Large intestine (tissue), 12 donors: ENCODE measurements around the gene APBB1IP. TPM values are rescaled to one million over a fixed set of nuclear protein-coding genes. Genes with fewer than 3 reads are reported as not detected.
A peak's percentile ranks its signal among the peaks of the same experiment; 100 is the strongest.
"Not testable (repeated sequence)": the region's sequence is repeated elsewhere in the genome, so short reads cannot be mapped to it uniquely, and the experiment has no call there.

Source experiments
- DNase-seq, 2 donors: peaks; one replicate each; pipeline versions ENCODE4 v3.0.0 to v3.0.0-alpha.2; 2013
- H3K27ac ChIP-seq: one replicate; pipeline ENCODE4 v1.5.1; 2013; ENCODE audit warnings: low read length
- H3K27me3 ChIP-seq: 2 replicates; pipeline ENCODE4 v1.6.1; 2013; ENCODE audit warnings: low read length; ENCODE audit not compliant: control insufficient read depth, insufficient read depth
- H3K36me3 ChIP-seq: 2 replicates; pipeline ENCODE4 v1.6.1; 2013; ENCODE audit warnings: low read length; ENCODE audit not compliant: control insufficient read depth, insufficient read depth
- H3K4me1 ChIP-seq: one replicate; pipeline ENCODE4 v1.6.1; 2013; ENCODE audit warnings: low read length; ENCODE audit not compliant: control insufficient read depth, insufficient read depth
- H3K4me3 ChIP-seq: one replicate; pipeline ENCODE4 v1.5.1; 2013; ENCODE audit warnings: low read length
- H3K9me3 ChIP-seq: one replicate; pipeline ENCODE4 v1.6.1; 2013; ENCODE audit warnings: mild to moderate bottlenecking, low read depth, low read length, moderate library complexity; ENCODE audit not compliant: control insufficient read depth
- WGBS: methylation state at CpG from one replicate; pipeline ENCODE4 v1.1.5; 2013; ENCODE audit warnings: low lambda C conversion rate; ENCODE audit not compliant: insufficient coverage; 5-methylcytosine and 5-hydroxymethylcytosine counted together
- long read RNA-seq, 11 donors: transcript quantifications; one replicate each; lab custom pipeline, GENCODE V29; 2026
- polyA plus RNA-seq: library from polyadenylated mRNA; unstranded; fragments of 120-200 nt; gene quantifications from one replicate; pipeline ENCODE4 v1.2.1, GENCODE V29; 2013

Gene APBB1IP
- 3.3 TPM for polyA plus RNA-seq
- long read RNA-seq, donor 1: 0 reads
- long read RNA-seq, donor 2: 0 reads
- long read RNA-seq, donor 3: 0 reads
- long read RNA-seq, donor 4: 0 reads
- long read RNA-seq, donor 5: 0 reads
- long read RNA-seq, donor 6: 0 reads
- long read RNA-seq, donor 7: 0 reads
- long read RNA-seq, donor 8: 0 reads
- long read RNA-seq, donor 9: 0 reads
- long read RNA-seq, donor 10: 0 reads
- long read RNA-seq, donor 11: 0 reads

DNA sequence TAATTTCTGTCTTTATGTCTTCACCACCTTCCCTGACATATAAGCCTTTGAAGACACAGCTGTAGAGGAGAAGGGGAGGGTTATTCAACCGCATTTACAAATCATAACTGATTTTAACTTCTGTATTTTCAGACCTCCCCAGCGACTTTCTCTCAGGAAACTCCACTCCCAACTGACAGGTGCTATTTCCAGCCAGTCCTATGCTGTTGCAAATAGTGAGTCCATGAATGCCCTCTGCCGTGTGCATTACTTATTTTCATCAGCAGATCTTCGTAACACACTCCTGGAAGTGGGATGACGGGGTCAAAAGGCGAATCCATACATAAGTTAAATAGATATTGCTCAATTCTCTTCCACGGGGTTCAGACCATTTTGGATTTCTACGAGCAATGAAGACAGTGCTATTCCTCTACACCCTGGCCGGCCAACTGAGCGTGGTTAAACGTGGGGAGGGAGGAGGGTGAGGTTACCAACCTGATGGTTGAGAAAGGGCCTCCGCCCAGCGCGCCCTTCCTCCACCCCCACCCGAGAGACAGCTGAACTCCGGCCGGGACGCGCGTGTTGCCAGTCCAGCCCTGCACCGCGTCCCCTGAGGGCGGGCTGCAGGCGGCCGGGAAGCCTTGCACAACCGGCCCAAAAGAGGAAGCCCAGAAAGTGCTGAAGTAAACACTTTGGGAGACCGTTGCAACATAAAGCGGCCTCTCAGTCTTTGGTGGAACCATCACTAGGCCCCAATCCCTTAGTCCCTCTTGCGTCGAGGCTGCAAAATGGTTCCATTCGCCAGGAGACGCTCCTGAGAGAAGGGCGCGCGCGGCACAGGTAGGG is at the start of gene APBB1IP:
TSS of gene APBB1IP (plus strand) at position 705 of the 825 bp plus-strand sequence. CDS start 53,986 bp downstream, outside the sequence.
- Histone ChIP-seq H3K27me3 (peaks cover 30% of the 10 kb centered on the region), H3K9me3 (peaks cover 5% of the 10 kb centered on the region), H3K4me1 (no peaks in the 10 kb centered on the region), H3K36me3 (no peaks in the 10 kb centered on the region), H3K27ac (no peak within 1 kb of the TSS), H3K4me3 (peak within 1 kb of the TSS; percentile 23)
- DNase-seq: peak; percentile 9 to 22
- WGBS: no CpG with 5 or more reads among the region's 36 CpGs

GRCh38 chr10:26389533-26389932 is 48.6 kb upstream of the APBB1IP start:
- Histone ChIP-seq H3K27ac (no peak overlapping the region), H3K27me3 (peaks cover 16% of the 10 kb centered on the region), H3K36me3 (no peaks in the 10 kb centered on the region), H3K9me3 (peaks cover 3% of the 10 kb centered on the region), H3K4me3 (no peak overlapping the region), H3K4me1 (no peaks in the 10 kb centered on the region)
- 100% methylated on average over 1 of the region's 3 CpGs for WGBS
- DNase-seq: no peak

GRCh38 chr10:26391701-26392695 is 46.1 kb upstream of the APBB1IP start:
- no peaks in the 10 kb centered on the region for H3K36me3 ChIP-seq
- no CpG with 5 or more reads among the region's 69 CpGs for WGBS
- H3K27me3 ChIP-seq: peaks cover 16% of the 10 kb centered on the region
- DNase-seq: no peak
- no peaks in the 10 kb centered on the region for H3K4me1 ChIP-seq
- H3K9me3 ChIP-seq: peaks cover 3% of the 10 kb centered on the region
- H3K27ac ChIP-seq: no peak overlapping the region
- H3K4me3 ChIP-seq: no peak overlapping the region

- no CpG with 5 or more reads among the region's 2 CpGs for WGBS
Measured at GRCh38 chr10:26398353-26398752, 39.8 kb upstream of the APBB1IP start.

GRCh38 chr10:26407406-26407969 is 30.7 kb upstream of the APBB1IP start:
- Histone ChIP-seq H3K36me3 (no peaks in the 10 kb centered on the region), H3K9me3 (no peaks in the 10 kb centered on the region), H3K27me3 (no peaks in the 10 kb centered on the region), H3K4me1 (no peaks in the 10 kb centered on the region), H3K27ac (no peak overlapping the region), H3K4me3 (no peak overlapping the region)
- no CpG with 5 or more reads among the region's 2 CpGs for WGBS
- DNase-seq: no peak

More at GRCh38 chr10:26398353-26398752, 39.8 kb upstream of the APBB1IP start:
- H3K27ac ChIP-seq, DNase-seq, H3K27me3 ChIP-seq, H3K4me1 ChIP-seq, H3K36me3 ChIP-seq, H3K9me3 ChIP-seq, H3K4me3 ChIP-seq: not testable (repeated sequence)

DNA sequence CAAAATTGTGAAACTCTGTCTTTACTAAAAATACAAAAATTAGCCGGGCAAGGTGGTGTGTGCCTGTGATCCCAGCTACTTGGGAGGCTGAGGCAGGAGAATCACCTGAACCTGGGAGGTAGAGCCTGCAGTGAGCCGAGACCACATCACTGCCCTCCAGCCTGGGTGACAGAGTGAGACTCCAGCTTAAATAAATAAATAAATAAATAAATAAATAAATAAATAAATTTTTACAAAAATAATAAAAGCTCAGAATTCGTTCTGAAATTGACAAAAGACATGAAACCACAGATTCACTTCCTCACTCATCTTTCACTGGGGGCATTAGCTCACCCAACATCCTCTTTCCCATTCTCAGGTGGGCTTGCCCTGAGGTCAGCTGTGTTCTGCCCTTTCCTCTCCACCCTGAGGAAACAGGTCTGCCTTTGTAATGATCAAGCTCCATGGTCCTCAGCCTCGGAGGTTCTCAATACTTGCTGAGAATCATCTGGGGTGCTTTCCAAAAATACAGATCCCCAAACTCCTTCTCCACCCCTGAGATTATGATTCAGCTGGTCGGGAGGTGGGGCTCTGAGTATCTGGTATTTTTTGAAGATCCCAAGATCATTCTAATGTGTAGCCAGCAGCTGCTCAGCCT is 29.2 kb upstream of the APBB1IP start:
- Histone ChIP-seq H3K4me3 (no peak overlapping the region), H3K4me1 (no peaks in the 10 kb centered on the region), H3K27ac (no peak overlapping the region), H3K27me3 (no peaks in the 10 kb centered on the region), H3K36me3 (no peaks in the 10 kb centered on the region), H3K9me3 (no peaks in the 10 kb centered on the region)
- DNase-seq: no peak
- 76% methylated on average over 2 of the region's 5 CpGs for WGBS

GRCh38 chr10:26410356-26410755 is 27.8 kb upstream of the APBB1IP start:
- Histone ChIP-seq H3K27me3 (no peaks in the 10 kb centered on the region), H3K27ac (no peak overlapping the region), H3K36me3 (no peaks in the 10 kb centered on the region), H3K9me3 (no peaks in the 10 kb centered on the region), H3K4me3 (no peak overlapping the region), H3K4me1 (no peaks in the 10 kb centered on the region)
- no peak for DNase-seq
- 80% methylated on average over 1 of the region's 6 CpGs for WGBS

DNA sequence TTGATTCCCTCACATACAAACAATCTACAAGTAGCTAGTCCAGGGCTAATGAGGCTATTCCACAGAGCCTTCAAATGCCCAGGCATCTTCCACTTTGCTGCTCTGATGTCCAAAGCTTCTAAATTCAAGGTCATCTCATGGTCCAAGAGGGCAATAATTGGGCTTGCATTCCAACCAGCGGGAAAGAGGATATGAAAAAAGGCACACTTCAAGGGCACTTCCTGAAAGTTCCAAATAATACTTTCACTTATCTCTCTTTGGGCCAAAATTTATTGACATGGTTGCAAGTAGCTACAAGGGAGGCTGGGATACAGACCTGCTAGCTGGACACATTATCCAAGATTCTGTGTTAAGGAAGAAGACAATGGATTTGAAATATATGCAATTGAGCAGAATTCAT is 25.2 kb upstream of the APBB1IP start:
- Histone ChIP-seq H3K36me3 (no peaks in the 10 kb centered on the region), H3K27ac (no peak overlapping the region), H3K27me3 (no peaks in the 10 kb centered on the region), H3K4me3 (no peak overlapping the region), H3K9me3 (no peaks in the 10 kb centered on the region), H3K4me1 (no peaks in the 10 kb centered on the region)
- WGBS: no CpG with 5 or more reads among the region's 1 CpG
- DNase-seq: no peak

DNA sequence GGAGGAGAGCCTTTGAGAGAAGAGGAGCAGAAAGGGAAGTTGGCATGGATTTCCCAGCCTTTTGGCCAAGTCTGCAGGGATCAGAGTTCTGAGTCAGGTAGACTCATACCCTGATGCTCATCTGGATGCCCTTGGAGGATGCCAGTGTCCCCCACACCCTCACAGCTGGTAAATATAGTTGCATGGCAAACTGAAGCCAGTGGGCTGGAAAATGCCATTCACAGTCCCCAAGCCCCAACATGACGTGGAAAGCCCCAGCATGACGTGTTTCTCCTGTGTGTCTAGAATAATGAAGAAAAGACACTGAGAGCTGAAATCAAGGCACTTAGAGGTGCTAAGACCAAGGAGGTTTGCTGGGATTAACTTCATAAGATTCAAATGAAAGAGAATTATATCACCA is 24.8 kb upstream of the APBB1IP start:
- Histone ChIP-seq H3K9me3 (no peaks in the 10 kb centered on the region), H3K27ac (no peak overlapping the region), H3K4me1 (no peaks in the 10 kb centered on the region), H3K4me3 (no peak overlapping the region), H3K36me3 (no peaks in the 10 kb centered on the region), H3K27me3 (no peaks in the 10 kb centered on the region)
- WGBS: no CpG with 5 or more reads among the region's 2 CpGs
- DNase-seq: no peak
